Neural cell (in vitro differentiated cells): ENCODE results near the gene UBASH3B. TPM values are rescaled to one million over a fixed set of nuclear protein-coding genes. Genes with fewer than 3 reads are reported as not detected.

Experiments used
- H2AFZ ChIP-seq: fragments of 200-600, 300-800 bp; sonication (generic), shearing (Covaris generic); 2 replicates; pipeline ENCODE4 v1.6.0; 2014; ENCODE audit warnings: low read depth, mild to moderate bottlenecking, antibody characterized with exemption, low read length, moderate library complexity
- H3F3A ChIP-seq: fragments of 200-600 bp; shearing (Covaris generic); 2 replicates; pipeline ENCODE4 v1.6.1; 2016; ENCODE audit warnings: mild to moderate bottlenecking, moderate library complexity, mixed read lengths, antibody characterized with exemption, low read length; ENCODE audit not compliant: insufficient read depth, poor library complexity, severe bottlenecking
- H3K27ac ChIP-seq: fragments of 200-600, 300-800 bp; sonication (generic), shearing (Covaris generic); 2 replicates; pipeline ENCODE4 v1.5.1; 2014; ENCODE audit warnings: mild to moderate bottlenecking, low read length, moderate library complexity
- H3K27me3 ChIP-seq: fragments of 300-800, 200-600 bp; sonication (generic), shearing (Covaris generic); 2 replicates; pipeline ENCODE4 v1.6.0; 2014; ENCODE audit warnings: mild to moderate bottlenecking, low read depth, low read length, moderate library complexity; ENCODE audit not compliant: insufficient read depth
- H3K36me3 ChIP-seq: fragments of 300-800, 200-600 bp; sonication (generic), shearing (Covaris generic); 2 replicates; pipeline ENCODE4 v1.5.1; 2014; ENCODE audit warnings: mild to moderate bottlenecking, antibody characterized with exemption, low read length, moderate library complexity; ENCODE audit not compliant: insufficient read depth
- H3K4me2 ChIP-seq: fragments of 300-800, 200-600 bp; sonication (generic), shearing (Covaris generic); 2 replicates; pipeline ENCODE4 v1.6.0; 2014; ENCODE audit warnings: mild to moderate bottlenecking, low read length
- H3K4me3 ChIP-seq: fragments of 300-800, 200-600 bp; sonication (generic), shearing (Covaris generic); 2 replicates; pipeline ENCODE4 v1.5.1; 2014; ENCODE audit warnings: mild to moderate bottlenecking, low read length, moderate library complexity
- H3K79me2 ChIP-seq: fragments of 200-600 bp; shearing (Covaris generic); replicated peaks from 2 replicates; pipeline ENCODE4 v1.6.0; 2014; ENCODE audit warnings: mild to moderate bottlenecking, low read length, moderate library complexity; ENCODE audit not compliant: insufficient read depth
- H3K9ac ChIP-seq: fragments of 300-800, 200-600 bp; sonication (generic), shearing (Covaris generic); 2 replicates; pipeline ENCODE4 v1.6.1; 2016; ENCODE audit warnings: mild to moderate bottlenecking, low read length, mixed read lengths
- H3K9me2 ChIP-seq: fragments of 200-600 bp; shearing (Covaris generic); 2 replicates; pipeline ENCODE4 v1.6.1; 2016; ENCODE audit warnings: mild to moderate bottlenecking, low read length, mixed read lengths; ENCODE audit not compliant: insufficient read depth
- H3K9me3 ChIP-seq: fragments of 200-600, 300-800 bp; sonication (generic), shearing (Covaris generic); 2 replicates; pipeline ENCODE4 v1.6.1; 2016; ENCODE audit warnings: mild to moderate bottlenecking, mixed run types, low read length, moderate library complexity, mixed read lengths
- H4K20me1 ChIP-seq: fragments of 200-600 bp; shearing (Covaris generic); 2 replicates; pipeline ENCODE4 v1.6.1; 2016; ENCODE audit warnings: mild to moderate bottlenecking, mixed run types; ENCODE audit not compliant: insufficient read depth
- EP300 ChIP-seq: fragments of 450-650 bp; conservative IDR thresholded peaks from 2 replicates; pipeline ENCODE4 v1.6.1; 2014; ENCODE audit warnings: antibody characterized with exemption, mild to moderate bottlenecking, moderate library complexity; ENCODE audit not compliant: poor library complexity, severe bottlenecking
- EZH2 ChIP-seq: fragments of 200-600, 300-800 bp; shearing (Covaris generic), sonication (generic); IDR thresholded peaks from 2 replicates; pipeline ENCODE4 v1.6.1; 2014; ENCODE audit warnings: antibody characterized with exemption, low read length, borderline replicate concordance, mild to moderate bottlenecking; ENCODE audit not compliant: insufficient read depth, poor library complexity, severe bottlenecking
- MXI1 ChIP-seq: fragments of 450-650 bp; conservative IDR thresholded peaks from 2 replicates; pipeline ENCODE4 v1.6.1; 2014; ENCODE audit warnings: antibody characterized with exemption, mild to moderate bottlenecking; ENCODE audit not compliant: poor library complexity, severe bottlenecking
- POLR2AphosphoS5 ChIP-seq: IDR thresholded peaks from 2 replicates; pipeline ENCODE4 v1.6.1; 2012
- RAD21 ChIP-seq: fragments of 450-650 bp; conservative IDR thresholded peaks from 2 replicates; pipeline ENCODE4 v1.6.1; 2014; ENCODE audit warnings: antibody characterized with exemption, mild to moderate bottlenecking, moderate library complexity
- REST ChIP-seq: IDR thresholded peaks from 2 replicates; pipeline ENCODE4 v1.6.1; 2012; ENCODE audit warnings: borderline replicate concordance
- SMC3 ChIP-seq: fragments of 450-650 bp; conservative IDR thresholded peaks from 2 replicates; pipeline ENCODE4 v1.6.1; 2014; ENCODE audit warnings: antibody characterized with exemption, mild to moderate bottlenecking, moderate library complexity; ENCODE audit not compliant: poor library complexity
- TAF1 ChIP-seq: IDR thresholded peaks from 2 replicates; pipeline ENCODE4 v1.6.1; 2012; ENCODE audit warnings: low read depth
- polyA plus RNA-seq: library from polyadenylated mRNA; depleted of rRNA; stranded (reverse); fragments of >200 nt; gene quantifications from 2 replicates; pipeline ENCODE4 v1.2.3, GENCODE V29; 2014
- TF ChIP-seq, protein P1 (sequence below): fragments of 450-650 bp; IDR thresholded peaks from 2 replicates; pipeline ENCODE4 v1.5.1; 2014; ENCODE audit warnings: antibody characterized with exemption, mild to moderate bottlenecking, moderate library complexity; ENCODE audit not compliant: poor library complexity, severe bottlenecking

The UBASH3B gene
- polyA plus RNA-seq, 1 donor from 2014 or later, result 4.2 TPM

DNA sequence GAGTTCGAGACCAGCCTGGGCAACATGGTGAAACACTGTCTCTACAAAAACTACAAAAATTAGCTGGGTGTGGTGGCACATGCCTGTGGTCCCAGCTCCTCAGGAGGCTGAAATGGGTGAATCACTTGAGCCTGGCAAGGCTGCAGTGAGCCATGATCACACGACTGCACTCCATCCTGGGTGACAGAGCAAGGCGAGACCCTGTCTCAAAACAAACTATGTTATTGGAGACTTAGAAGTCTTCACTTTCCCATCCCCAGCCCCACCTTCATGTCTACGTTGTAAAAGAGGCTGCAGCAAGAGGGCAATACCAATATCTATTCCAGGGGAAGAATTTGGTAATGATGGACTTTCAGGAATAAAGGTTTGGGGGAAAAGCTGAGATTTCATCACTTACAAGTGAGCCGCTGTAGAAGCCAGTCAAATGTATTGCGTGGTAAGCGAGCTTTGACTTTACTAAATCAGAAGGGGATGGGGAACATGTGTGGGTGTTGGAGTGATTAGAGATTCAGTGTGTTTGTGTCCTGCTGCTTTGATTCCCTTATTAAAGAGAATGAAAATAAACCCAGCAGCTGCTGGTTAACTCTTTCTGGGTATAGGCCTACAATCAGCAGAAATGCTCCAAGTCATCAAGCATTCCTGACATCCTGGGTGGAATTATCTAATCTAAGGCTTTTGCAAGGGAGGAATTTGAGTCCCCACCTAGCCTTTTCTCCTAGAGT, 53.7 kb downstream of the UBASH3B start:
- no peaks in the 10 kb centered on the region for H3K9me3 ChIP-seq
- H3K9me2 ChIP-seq, result no peaks in the 10 kb centered on the region
- H3K4me2 ChIP-seq, result no peak overlapping the region
- H3F3A ChIP-seq, result no peaks in the 10 kb centered on the region
- H3K27me3 ChIP-seq, result no peaks in the 10 kb centered on the region
- H3K36me3 ChIP-seq, result no peaks in the 10 kb centered on the region
- no peak overlapping the region for H3K4me3 ChIP-seq
- H2AFZ ChIP-seq, result no peak overlapping the region
- no peaks in the 10 kb centered on the region for H4K20me1 ChIP-seq
- no peaks in the 10 kb centered on the region for H3K79me2 ChIP-seq
- no peak for TF ChIP-seq EZH2
- TF ChIP-seq, protein P1, sequence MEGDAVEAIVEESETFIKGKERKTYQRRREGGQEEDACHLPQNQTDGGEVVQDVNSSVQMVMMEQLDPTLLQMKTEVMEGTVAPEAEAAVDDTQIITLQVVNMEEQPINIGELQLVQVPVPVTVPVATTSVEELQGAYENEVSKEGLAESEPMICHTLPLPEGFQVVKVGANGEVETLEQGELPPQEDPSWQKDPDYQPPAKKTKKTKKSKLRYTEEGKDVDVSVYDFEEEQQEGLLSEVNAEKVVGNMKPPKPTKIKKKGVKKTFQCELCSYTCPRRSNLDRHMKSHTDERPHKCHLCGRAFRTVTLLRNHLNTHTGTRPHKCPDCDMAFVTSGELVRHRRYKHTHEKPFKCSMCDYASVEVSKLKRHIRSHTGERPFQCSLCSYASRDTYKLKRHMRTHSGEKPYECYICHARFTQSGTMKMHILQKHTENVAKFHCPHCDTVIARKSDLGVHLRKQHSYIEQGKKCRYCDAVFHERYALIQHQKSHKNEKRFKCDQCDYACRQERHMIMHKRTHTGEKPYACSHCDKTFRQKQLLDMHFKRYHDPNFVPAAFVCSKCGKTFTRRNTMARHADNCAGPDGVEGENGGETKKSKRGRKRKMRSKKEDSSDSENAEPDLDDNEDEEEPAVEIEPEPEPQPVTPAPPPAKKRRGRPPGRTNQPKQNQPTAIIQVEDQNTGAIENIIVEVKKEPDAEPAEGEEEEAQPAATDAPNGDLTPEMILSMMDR, result no peak
- no peak for TF ChIP-seq TAF1
- no peak for TF ChIP-seq POLR2AphosphoS5
- no peak for TF ChIP-seq EP300
- TF ChIP-seq MXI1, result no peak
- TF ChIP-seq RAD21, result no peak
- TF ChIP-seq REST, result no peak
- TF ChIP-seq SMC3, result no peak
- no peak overlapping the region for H3K27ac ChIP-seq
- no peak overlapping the region for H3K9ac ChIP-seq

DNA sequence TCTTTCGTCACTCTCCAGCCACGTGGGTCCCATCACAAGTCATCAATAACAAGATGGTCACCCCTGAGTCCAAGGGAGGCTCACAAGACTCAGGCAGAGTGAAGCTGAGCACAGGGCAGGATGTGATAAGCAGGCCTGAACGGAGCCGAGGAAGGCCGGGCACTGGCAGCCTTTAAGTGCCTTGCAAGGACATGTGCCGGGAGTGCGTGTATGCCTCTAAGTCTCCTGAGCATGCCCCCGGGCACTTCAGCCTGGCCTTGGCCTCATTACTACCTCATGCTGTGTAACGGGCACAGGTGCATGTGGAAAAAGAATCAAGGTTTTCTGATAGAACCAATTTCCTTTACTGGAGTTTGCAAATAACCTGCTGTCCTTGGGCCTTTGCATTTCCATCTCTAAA, 55.8 kb downstream of the UBASH3B start:
- no peak overlapping the region for H3K4me3 ChIP-seq
- H4K20me1 ChIP-seq, result no peaks in the 10 kb centered on the region
- no peaks in the 10 kb centered on the region for H3K36me3 ChIP-seq
- H3K79me2 ChIP-seq, result no peaks in the 10 kb centered on the region
- no peaks in the 10 kb centered on the region for H3K9me3 ChIP-seq
- no peak overlapping the region for H3K4me2 ChIP-seq
- H3K9ac ChIP-seq, result no peak overlapping the region
- H3K9me2 ChIP-seq, result no peaks in the 10 kb centered on the region
- no peak overlapping the region for H2AFZ ChIP-seq
- H3F3A ChIP-seq, result no peaks in the 10 kb centered on the region
- TF ChIP-seq, protein P1, result no peak
- TF ChIP-seq REST, result no peak
- no peak for TF ChIP-seq EZH2
- no peak for TF ChIP-seq SMC3
- TF ChIP-seq TAF1, result no peak
- TF ChIP-seq MXI1, result no peak
- no peak overlapping the region for H3K27ac ChIP-seq
- no peaks in the 10 kb centered on the region for H3K27me3 ChIP-seq
